CD4-positive, alpha-beta memory T cell (primary cell): ENCODE measurements around the gene UBE4A. TPM values are rescaled to one million over a fixed set of nuclear protein-coding genes. Genes with fewer than 3 reads are reported as not detected.

Experiments used
- CTCF ChIA-PET: fragments of 350-600 bp; sonication (Branson Sonifier 250); formaldehyde crosslinking; loops from one replicate; lab custom pipeline; 2021; ENCODE audit warnings: inconsistent platforms; ENCODE audit not compliant: partially characterized antibody; lab: Charles Lee
- POLR2A ChIA-PET: fragments of 350-600 bp; sonication (Branson Sonifier 250); formaldehyde crosslinking; loops from one replicate; lab custom pipeline; 2021; ENCODE audit not compliant: partially characterized antibody; lab: Charles Lee
- DNase-seq, 5 donors: peaks; one replicate each; pipeline versions ENCODE4 v3.0.0 to v3.0.0-alpha.2; 2020 to 2022; ENCODE audit warnings: mixed read lengths in 1 of 5
- H3K27ac ChIP-seq: one replicate; pipeline ENCODE4 v1.7.0; 2013; ENCODE audit warnings: low read depth, low read length
- H3K27me3 ChIP-seq: 2 replicates; pipeline ENCODE4 v1.7.0; 2013; ENCODE audit warnings: mild to moderate bottlenecking, low read length, moderate library complexity; ENCODE audit not compliant: insufficient read depth
- H3K36me3 ChIP-seq: 2 replicates; pipeline ENCODE4 v1.7.0; 2013; ENCODE audit warnings: mild to moderate bottlenecking, low read length, moderate library complexity; ENCODE audit not compliant: insufficient read depth
- H3K4me1 ChIP-seq: 2 replicates; pipeline ENCODE4 v1.7.0; 2013; ENCODE audit warnings: mild to moderate bottlenecking, low read length, moderate library complexity; ENCODE audit not compliant: insufficient read depth
- H3K4me3 ChIP-seq, 2 donors: one replicate each; pipeline ENCODE4 v1.7.0; 2013; ENCODE audit warnings: low read length in 2 of 2, mild to moderate bottlenecking in 1 of 2
- H3K9me3 ChIP-seq, 2 donors: one replicate each; pipeline ENCODE4 v1.7.0; 2013; ENCODE audit warnings: low read length in 2 of 2, control low read depth in 1 of 2; ENCODE audit not compliant: control insufficient read depth in 1 of 2
- H3K27ac Mint-ChIP-seq, 7 donors: one replicate each; pipeline ENCODE4 v1.8.0; 2020 to 2021; ENCODE audit warnings: mixed read lengths in 7 of 7, mild to moderate bottlenecking in 6 of 7, inconsistent platforms in 3 of 7, moderate library complexity in 3 of 7
- H3K27me3 Mint-ChIP-seq, 2 donors: one replicate each; pipeline ENCODE4 v1.8.0; 2020 to 2021; ENCODE audit warnings: mixed read lengths in 2 of 2
- H3K36me3 Mint-ChIP-seq, 2 donors: one replicate each; pipeline ENCODE4 v1.8.0; 2020 to 2021; ENCODE audit warnings: mixed read lengths in 2 of 2, inconsistent platforms in 1 of 2, mild to moderate bottlenecking in 1 of 2
- H3K4me1 Mint-ChIP-seq, 4 donors: one replicate each; pipeline ENCODE4 v1.8.0; 2020 to 2021; ENCODE audit warnings: mixed read lengths in 4 of 4, mild to moderate bottlenecking in 1 of 4
- H3K4me3 Mint-ChIP-seq, 8 donors: one replicate each; pipeline ENCODE4 v1.8.0; 2020 to 2021; ENCODE audit warnings: mixed read lengths in 8 of 8, mild to moderate bottlenecking in 7 of 8, moderate library complexity in 6 of 8, inconsistent platforms in 3 of 8
- H3K9me3 Mint-ChIP-seq, 8 donors: one replicate each; pipeline ENCODE4 v1.8.0; 2020 to 2021; ENCODE audit warnings: mixed read lengths in 8 of 8, mild to moderate bottlenecking in 5 of 8, inconsistent platforms in 3 of 8, moderate library complexity in 1 of 8
- intact Hi-C: fragments of 100-400 bp; cut with micrococcal nuclease; formaldehyde crosslinking; loops from one replicate; pipeline ENCODE4 v1.15.1; 2023
- polyA plus RNA-seq, 2 donors: library from polyadenylated mRNA; unstranded; fragments of 300-500 nt; fragmentation: Illumina TruSeq; gene quantifications; one replicate each; pipeline ENCODE4 v1.2.3, GENCODE V29; 2021
- total RNA-seq, 2 experiments: library from RNA; stranded (reverse); gene quantifications; one replicate each; pipeline ENCODE4 v1.2.3, GENCODE V29; 2021

Gene UBE4A
- total and polyA plus RNA-seq, 4 experiments from 2014 or later, result 16.9 to 52.2 (median 37.9) TPM

- Mint-ChIP-seq H3K36me3 (peaks cover 43 to 57% of the 10 kb centered on the region in 2 donors), H3K4me1 (peaks cover 33 to 80% (median 54%) of the 10 kb centered on the region in 4 donors), H3K9me3 (peaks cover 0 to 2% (median 0%) of the 10 kb centered on the region in 8 donors), H3K27ac (peak overlapping the region; percentile 98 to 100 (median 99)), H3K4me3 (peak overlapping the region; percentile 91 to 100 (median 97)), H3K27me3 (peaks cover 0 to 1% of the 10 kb centered on the region in 2 donors)
- peak overlapping the region; percentile 93 for H3K27ac ChIP-seq
- peak overlapping the region; percentile 89 to 97 for H3K4me3 ChIP-seq
- POLR2A ChIA-PET, result interaction anchor here (1.0 to 9.2 kb wide), 9 partner anchors 14 to 138 kb away, joined by 3 to 65 read pairs (median 3); partner anchors contain the start of genes JAML, MPZL3 and UBE4A
- H3K36me3 ChIP-seq, result peaks cover 16% of the 10 kb centered on the region
- intact Hi-C loops, result no loop called here
- no peaks in the 10 kb centered on the region for H3K27me3 ChIP-seq
- peak in 1 of 5 donors; percentile 21 for DNase-seq
- CTCF ChIA-PET, result interaction anchor here (2.6 kb wide), 1 partner anchor 12 kb away, joined by 14 read pairs; no protein-coding TSS in a partner anchor
- H3K4me1 ChIP-seq, result peaks cover 68% of the 10 kb centered on the region
- no peaks in the 10 kb centered on the region for H3K9me3 ChIP-seq
Measured at GRCh38 chr11:118340449-118340848, 19.0 kb upstream of the UBE4A start.

- Mint-ChIP-seq H3K36me3 (peaks cover 47 to 61% of the 10 kb centered on the region in 2 donors), H3K4me3 (peak overlapping the region; percentile 91 to 100 (median 97)), H3K9me3 (peaks cover 0 to 2% (median 0%) of the 10 kb centered on the region in 8 donors), H3K27ac (peak overlapping the region; percentile 97 to 100 (median 99)), H3K27me3 (peaks cover 0 to 1% of the 10 kb centered on the region in 2 donors), H3K4me1 (peaks cover 36 to 83% (median 56%) of the 10 kb centered on the region in 4 donors)
- Histone ChIP-seq H3K4me3 (peak overlapping the region; percentile 89 to 97), H3K36me3 (peaks cover 16% of the 10 kb centered on the region), H3K27ac (peak overlapping the region; percentile 93), H3K27me3 (no peaks in the 10 kb centered on the region), H3K4me1 (peaks cover 68% of the 10 kb centered on the region), H3K9me3 (no peaks in the 10 kb centered on the region)
- ChIA-PET CTCF (interaction anchor here (0.8 to 2.6 kb wide), 3 partner anchors 11 to 143 kb away, joined by 3 to 14 read pairs (median 7); partner anchors contain the start of gene JAML), POLR2A (interaction anchor here (0.6 to 9.2 kb wide), 11 partner anchors 11 to 446 kb away, joined by 3 to 65 read pairs (median 4); partner anchors contain the start of genes JAML and UBE4A)
- no peak for DNase-seq
- intact Hi-C loops, result no loop called here
Measured at GRCh38 chr11:118341261-118341660, 18.1 kb upstream of the UBE4A start.

- peaks cover 45 to 59% of the 10 kb centered on the region in 2 donors for H3K36me3 Mint-ChIP-seq
Measured at GRCh38 chr11:118341815-118342489, 17.4 kb upstream of the UBE4A start.

GRCh38 chr11:118342503-118343161 is 16.8 kb upstream of the UBE4A start, which contains the start of gene CD3D:
Gene CD3D, minus strand, starts transcription at chr11:118342705. Its CDS starts 98 bp downstream, at chr11:118342607.
- intact Hi-C loops, result loop anchor here (1.0 kb wide), 1 partner anchor 37 kb away; no protein-coding TSS in a partner anchor
- peak within 1 kb of the TSS; percentile 93 for H3K27ac ChIP-seq
- peak within 1 kb of the TSS; percentile 97 to 100 (median 99) for H3K27ac Mint-ChIP-seq
- H3K4me3 ChIP-seq, result peak within 1 kb of the TSS; percentile 89 to 97
- CTCF ChIA-PET, result interaction anchor here (1.4 to 2.6 kb wide), 3 partner anchors 10 to 144 kb away, joined by 5 to 14 read pairs (median 8); no protein-coding TSS in a partner anchor
- H3K27me3 ChIP-seq, result no peaks in the 10 kb centered on the region
- H3K4me1 ChIP-seq, result peaks cover 72% of the 10 kb centered on the region
- H3K36me3 ChIP-seq, result peaks cover 10% of the 10 kb centered on the region
- DNase-seq, result peak; percentile 63 to 94 (median 71)
- H3K9me3 Mint-ChIP-seq, result peaks cover 0 to 2% (median 0%) of the 10 kb centered on the region in 8 donors
- H3K27me3 Mint-ChIP-seq, result peaks cover 0 to 1% of the 10 kb centered on the region in 2 donors
- H3K36me3 Mint-ChIP-seq, result peaks cover 46 to 59% of the 10 kb centered on the region in 2 donors
- H3K4me1 Mint-ChIP-seq, result peaks cover 43 to 88% (median 63%) of the 10 kb centered on the region in 4 donors
- H3K4me3 Mint-ChIP-seq, result peak within 1 kb of the TSS; percentile 91 to 100 (median 97)
- POLR2A ChIA-PET, result interaction anchor here (0.8 to 9.2 kb wide), 16 partner anchors 8 to 351 kb away, joined by 3 to 65 read pairs (median 6); partner anchors contain the start of genes ARCN1, JAML, KMT2A and MPZL3
- H3K9me3 ChIP-seq, result no peaks in the 10 kb centered on the region

More at GRCh38 chr11:118341815-118342489, 17.4 kb upstream of the UBE4A start:
- ChIA-PET POLR2A (interaction anchor here (0.6 to 9.2 kb wide), 21 partner anchors 8 to 445 kb away, joined by 3 to 65 read pairs (median 5); partner anchors contain the start of genes ARCN1, JAML, KMT2A and MPZL3), CTCF (interaction anchor here (1.4 to 2.6 kb wide), 3 partner anchors 11 to 143 kb away, joined by 5 to 14 read pairs (median 7); no protein-coding TSS in a partner anchor)
- intact Hi-C loops, result loop anchor here (1.0 kb wide), 1 partner anchor 37 kb away; no protein-coding TSS in a partner anchor
- H3K4me1 ChIP-seq, result peaks cover 69% of the 10 kb centered on the region
- Mint-ChIP-seq H3K4me1 (peaks cover 38 to 85% (median 58%) of the 10 kb centered on the region in 4 donors), H3K4me3 (peak overlapping the region; percentile 91 to 100 (median 97)), H3K9me3 (peaks cover 0 to 2% (median 0%) of the 10 kb centered on the region in 8 donors), H3K27ac (peak overlapping the region; percentile 97 to 100 (median 99)), H3K27me3 (peaks cover 0 to 1% of the 10 kb centered on the region in 2 donors)
- no peaks in the 10 kb centered on the region for H3K27me3 ChIP-seq
- H3K36me3 ChIP-seq, result peaks cover 11% of the 10 kb centered on the region
- no peaks in the 10 kb centered on the region for H3K9me3 ChIP-seq
- H3K4me3 ChIP-seq, result peak overlapping the region; percentile 89 to 97
- peak in 4 of 5 donors; percentile 26 to 68 (median 32) for DNase-seq
- peak overlapping the region; percentile 93 for H3K27ac ChIP-seq

GRCh38 chr11:118343248-118343647 is 16.2 kb upstream of the UBE4A start:
- peak overlapping the region; percentile 93 for H3K27ac ChIP-seq

GRCh38 chr11:118343981-118344515 is 15.4 kb upstream of the UBE4A start, which contains the start of gene CD3G:
Gene CD3G, plus strand, starts transcription at chr11:118344344. Its CDS starts 80 bp downstream, at chr11:118344424.
- Mint-ChIP-seq H3K9me3 (no peaks in the 10 kb centered on the region), H3K36me3 (peaks cover 51 to 60% of the 10 kb centered on the region in 2 donors), H3K27ac (peak within 1 kb of the TSS; percentile 97 to 100 (median 99)), H3K27me3 (no peaks in the 10 kb centered on the region), H3K4me3 (peak within 1 kb of the TSS; percentile 91 to 100 (median 97)), H3K4me1 (peaks cover 48 to 88% (median 65%) of the 10 kb centered on the region in 4 donors)
- H3K9me3 ChIP-seq, result no peaks in the 10 kb centered on the region
- peak within 1 kb of the TSS; percentile 89 to 97 for H3K4me3 ChIP-seq
- peak; percentile 66 to 82 (median 71) for DNase-seq
- ChIA-PET POLR2A (interaction anchor here (0.7 to 9.2 kb wide), 11 partner anchors 10 to 342 kb away, joined by 3 to 65 read pairs (median 5); partner anchors contain the start of genes MPZL3 and UBE4A), CTCF (no interaction called here)
- H3K4me1 ChIP-seq, result peaks cover 72% of the 10 kb centered on the region
- H3K27ac ChIP-seq, result peak within 1 kb of the TSS; percentile 93
- peaks cover 11% of the 10 kb centered on the region for H3K36me3 ChIP-seq
- intact Hi-C loops, result loop anchor here (1.0 kb wide), 1 partner anchor 9 kb away; no protein-coding TSS in a partner anchor
- no peaks in the 10 kb centered on the region for H3K27me3 ChIP-seq

More at GRCh38 chr11:118343248-118343647, 16.2 kb upstream of the UBE4A start:
- H3K4me3 Mint-ChIP-seq, result peak overlapping the region; percentile 91 to 100 (median 97)
- H3K9me3 ChIP-seq, result no peaks in the 10 kb centered on the region
- H3K4me3 ChIP-seq, result peak overlapping the region; percentile 89 to 97
- H3K36me3 Mint-ChIP-seq, result peaks cover 50 to 60% of the 10 kb centered on the region in 2 donors
- H3K27ac Mint-ChIP-seq, result peak overlapping the region; percentile 97 to 100 (median 99)
- peaks cover 0 to 1% of the 10 kb centered on the region in 2 donors for H3K27me3 Mint-ChIP-seq
- ChIA-PET CTCF (interaction anchor here (1.4 kb wide), 1 partner anchor 145 kb away, joined by 8 read pairs; no protein-coding TSS in a partner anchor), POLR2A (interaction anchor here (1.2 to 9.2 kb wide), 11 partner anchors 9 to 140 kb away, joined by 3 to 65 read pairs (median 7); partner anchors contain the start of genes JAML, MPZL3 and UBE4A)
- peaks cover 9% of the 10 kb centered on the region for H3K36me3 ChIP-seq
- peaks cover 47 to 88% (median 65%) of the 10 kb centered on the region in 4 donors for H3K4me1 Mint-ChIP-seq
- intact Hi-C loops, result no loop called here
- peaks cover 72% of the 10 kb centered on the region for H3K4me1 ChIP-seq
- DNase-seq, result peak in 2 of 5 donors; percentile 29 to 63
- no peaks in the 10 kb centered on the region for H3K27me3 ChIP-seq
- peaks cover 0 to 2% (median 0%) of the 10 kb centered on the region in 8 donors for H3K9me3 Mint-ChIP-seq
